Measurements from ENCODE around the gene SKAP1.

SKAP1 gene

GRCh38 chr17:48084932-48085331 is 345.1 kb downstream of the SKAP1 start:
- in situ Hi-C loops (cut with MboI; ENCODE audit: low sequenced_read_pairs) = no loop called here
